SK-N-SH treated with all-trans-retinoic acid at 6 μM for 48 hours (cell line): ENCODE measurements around the gene CPNE5.

Experiments used
- ATAC-seq: fragments of 200-7000 bp; cut with Tn5 transposase; 3 replicates; pipeline ENCODE4 v1.9.1; 2020; ENCODE audit warnings: mild to moderate bottlenecking, moderate library complexity
- ARNTL ChIP-seq: fragments of 450-650 bp; formaldehyde crosslinking; IDR thresholded peaks from 2 replicates; pipeline ENCODE4 v1.5.0; 2020; ENCODE audit warnings: low read depth, mild to moderate bottlenecking, moderate library complexity, borderline replicate concordance
- BACH2 ChIP-seq: fragments of 250-450 bp; sonication (Bioruptor Pico); IDR thresholded peaks from 2 replicates; pipeline ENCODE4 v1.9.0; 2021; ENCODE audit warnings: mild to moderate bottlenecking, borderline replicate concordance
- CSDC2 ChIP-seq: fragments of 250-450 bp; sonication (Bioruptor Pico); IDR thresholded peaks from 2 replicates; pipeline ENCODE4 v1.5.0; 2020; ENCODE audit warnings: mild to moderate bottlenecking, moderate library complexity
- ESRRG ChIP-seq: fragments of 250-450 bp; sonication (Bioruptor Pico); IDR thresholded peaks from 2 replicates; pipeline ENCODE4 v1.6.1; 2021; ENCODE audit warnings: mild to moderate bottlenecking
- GLIS3 ChIP-seq: fragments of 250-450 bp; sonication (Bioruptor Pico); IDR thresholded peaks from 2 replicates; pipeline ENCODE4 v1.5.0; 2020; ENCODE audit warnings: mild to moderate bottlenecking, moderate library complexity
- ISL1 ChIP-seq: fragments of 250-450 bp; sonication (Bioruptor Pico); IDR thresholded peaks from 2 replicates; pipeline ENCODE4 v2.1.2; 2022; ENCODE audit warnings: mild to moderate bottlenecking, moderate library complexity
- OSR1 ChIP-seq: fragments of 250-450 bp; sonication (Bioruptor Pico); IDR thresholded peaks from 2 replicates; pipeline ENCODE4 v1.8.0; 2022; ENCODE audit warnings: moderate library complexity, mild to moderate bottlenecking, inconsistent platforms
- PPARA ChIP-seq: fragments of 250-450 bp; sonication (Bioruptor Pico); IDR thresholded peaks from 2 replicates; pipeline ENCODE4 v1.5.0; 2020; ENCODE audit warnings: mild to moderate bottlenecking, borderline replicate concordance
- RARB ChIP-seq: fragments of 250-450 bp; sonication (Bioruptor Pico); IDR thresholded peaks from 2 replicates; pipeline ENCODE4 v1.8.0; 2021; ENCODE audit warnings: mild to moderate bottlenecking, moderate library complexity
- SNAI2 ChIP-seq: fragments of 250-450 bp; sonication (Bioruptor Pico); IDR thresholded peaks from 2 replicates; pipeline ENCODE4 v1.5.0; 2020; ENCODE audit warnings: mild to moderate bottlenecking, moderate library complexity
- TCF4 ChIP-seq: fragments of 250-450 bp; sonication (Bioruptor Pico); IDR thresholded peaks from 2 replicates; pipeline ENCODE4 v1.8.0; 2021; ENCODE audit warnings: mild to moderate bottlenecking, moderate library complexity, borderline replicate concordance
- TOX ChIP-seq: fragments of 250-450 bp; sonication (Bioruptor Pico); IDR thresholded peaks from 2 replicates; pipeline ENCODE4 v1.8.0; 2021; ENCODE audit warnings: mild to moderate bottlenecking, moderate library complexity, borderline replicate concordance
- ZC3H10 ChIP-seq: fragments of 250-450 bp; sonication (Bioruptor Pico); IDR thresholded peaks from 2 replicates; pipeline ENCODE4 v1.5.1; 2021; ENCODE audit warnings: mild to moderate bottlenecking, moderate library complexity
- ZFP3 ChIP-seq: fragments of 250-450 bp; sonication (Bioruptor Pico); IDR thresholded peaks from 2 replicates; pipeline ENCODE4 v1.5.0; 2020; ENCODE audit warnings: mild to moderate bottlenecking, moderate library complexity
- ZFP30 ChIP-seq: fragments of 450-650 bp; formaldehyde crosslinking; IDR thresholded peaks from 2 replicates; pipeline ENCODE4 v1.5.0; 2022; ENCODE audit warnings: mild to moderate bottlenecking, moderate library complexity
- ZNF565 ChIP-seq: fragments of 450-650 bp; formaldehyde crosslinking; conservative IDR thresholded peaks from 2 replicates; pipeline ENCODE4 v1.5.0; 2020; ENCODE audit warnings: low read depth, mild to moderate bottlenecking, moderate library complexity
- ZNF70 ChIP-seq: fragments of 450-650 bp; formaldehyde crosslinking; IDR thresholded peaks from 2 replicates; pipeline ENCODE4 v1.5.0; 2020; ENCODE audit warnings: mild to moderate bottlenecking, moderate library complexity
- TF ChIP-seq, protein P1 (sequence below): fragments of 250-450 bp; sonication (Bioruptor Pico); IDR thresholded peaks from 2 replicates; pipeline ENCODE4 v1.8.0; 2021; ENCODE audit warnings: low read depth, mild to moderate bottlenecking, moderate library complexity, borderline replicate concordance
- TF ChIP-seq, protein P2 (sequence below): fragments of 250-450 bp; sonication (Bioruptor Pico); IDR thresholded peaks from 2 replicates; pipeline ENCODE4 v1.8.0; 2020; ENCODE audit warnings: mild to moderate bottlenecking, moderate library complexity, borderline replicate concordance
- TF ChIP-seq, protein P3 (sequence below): fragments of 250-450 bp; sonication (Bioruptor Pico); IDR thresholded peaks from 2 replicates; pipeline ENCODE4 v1.5.0; 2020; ENCODE audit warnings: mild to moderate bottlenecking, moderate library complexity
- TF ChIP-seq, protein P4 (sequence below): fragments of 250-450 bp; sonication (Bioruptor Pico); IDR thresholded peaks from 2 replicates; pipeline ENCODE4 v1.5.1; 2020; ENCODE audit warnings: low read depth, mild to moderate bottlenecking, moderate library complexity

Gene CPNE5

DNA sequence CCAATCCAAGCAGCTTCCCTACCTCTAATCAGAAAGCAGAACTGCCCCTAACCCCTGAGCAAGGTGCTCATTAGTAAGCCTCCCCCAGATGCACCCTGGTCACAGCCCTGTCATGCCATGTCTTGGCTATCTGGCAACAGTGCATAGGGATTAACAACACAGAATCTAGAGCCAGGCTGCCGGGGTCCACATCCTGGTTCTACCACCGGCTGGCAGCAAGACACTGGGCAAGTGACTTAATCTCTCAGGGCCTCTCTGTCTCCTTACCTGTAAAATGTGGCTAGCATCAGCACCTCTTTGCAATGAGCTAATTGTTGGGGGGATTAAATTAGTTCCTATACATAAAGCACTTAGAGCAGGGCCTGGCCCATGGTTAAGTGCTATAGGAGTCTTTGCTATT lies 68.1 kb downstream of the CPNE5 start:
- TF ChIP-seq ARNTL (CRISPR knock-in tag) (no peak), ZNF565 (no peak), ZNF70 (CRISPR knock-in tag) (no peak), TOX (no peak), ZFP3 (CRISPR knock-in tag) (no peak), ZC3H10 (CRISPR knock-in tag) (no peak), RARB (CRISPR knock-in tag) (no peak), PPARA (no peak), TCF4 (no peak), GLIS3 (CRISPR knock-in tag) (no peak), BACH2 (CRISPR knock-in tag) (no peak), ZFP30 (CRISPR knock-in tag) (no peak), ISL1 (CRISPR knock-in tag) (no peak), OSR1 (CRISPR knock-in tag) (no peak)
- TF ChIP-seq, protein P1, sequence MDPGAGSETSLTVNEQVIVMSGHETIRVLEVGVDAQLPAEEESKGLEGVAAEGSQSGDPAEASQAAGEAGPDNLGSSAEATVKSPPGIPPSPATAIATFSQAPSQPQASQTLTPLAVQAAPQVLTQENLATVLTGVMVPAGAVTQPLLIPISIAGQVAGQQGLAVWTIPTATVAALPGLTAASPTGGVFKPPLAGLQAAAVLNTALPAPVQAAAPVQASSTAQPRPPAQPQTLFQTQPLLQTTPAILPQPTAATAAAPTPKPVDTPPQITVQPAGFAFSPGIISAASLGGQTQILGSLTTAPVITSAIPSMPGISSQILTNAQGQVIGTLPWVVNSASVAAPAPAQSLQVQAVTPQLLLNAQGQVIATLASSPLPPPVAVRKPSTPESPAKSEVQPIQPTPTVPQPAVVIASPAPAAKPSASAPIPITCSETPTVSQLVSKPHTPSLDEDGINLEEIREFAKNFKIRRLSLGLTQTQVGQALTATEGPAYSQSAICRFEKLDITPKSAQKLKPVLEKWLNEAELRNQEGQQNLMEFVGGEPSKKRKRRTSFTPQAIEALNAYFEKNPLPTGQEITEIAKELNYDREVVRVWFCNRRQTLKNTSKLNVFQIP (CRISPR knock-in tag): no peak
- TF ChIP-seq, protein P2, sequence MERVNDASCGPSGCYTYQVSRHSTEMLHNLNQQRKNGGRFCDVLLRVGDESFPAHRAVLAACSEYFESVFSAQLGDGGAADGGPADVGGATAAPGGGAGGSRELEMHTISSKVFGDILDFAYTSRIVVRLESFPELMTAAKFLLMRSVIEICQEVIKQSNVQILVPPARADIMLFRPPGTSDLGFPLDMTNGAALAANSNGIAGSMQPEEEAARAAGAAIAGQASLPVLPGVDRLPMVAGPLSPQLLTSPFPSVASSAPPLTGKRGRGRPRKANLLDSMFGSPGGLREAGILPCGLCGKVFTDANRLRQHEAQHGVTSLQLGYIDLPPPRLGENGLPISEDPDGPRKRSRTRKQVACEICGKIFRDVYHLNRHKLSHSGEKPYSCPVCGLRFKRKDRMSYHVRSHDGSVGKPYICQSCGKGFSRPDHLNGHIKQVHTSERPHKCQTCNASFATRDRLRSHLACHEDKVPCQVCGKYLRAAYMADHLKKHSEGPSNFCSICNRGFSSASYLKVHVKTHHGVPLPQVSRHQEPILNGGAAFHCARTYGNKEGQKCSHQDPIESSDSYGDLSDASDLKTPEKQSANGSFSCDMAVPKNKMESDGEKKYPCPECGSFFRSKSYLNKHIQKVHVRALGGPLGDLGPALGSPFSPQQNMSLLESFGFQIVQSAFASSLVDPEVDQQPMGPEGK: no peak
- TF ChIP-seq, protein P3, sequence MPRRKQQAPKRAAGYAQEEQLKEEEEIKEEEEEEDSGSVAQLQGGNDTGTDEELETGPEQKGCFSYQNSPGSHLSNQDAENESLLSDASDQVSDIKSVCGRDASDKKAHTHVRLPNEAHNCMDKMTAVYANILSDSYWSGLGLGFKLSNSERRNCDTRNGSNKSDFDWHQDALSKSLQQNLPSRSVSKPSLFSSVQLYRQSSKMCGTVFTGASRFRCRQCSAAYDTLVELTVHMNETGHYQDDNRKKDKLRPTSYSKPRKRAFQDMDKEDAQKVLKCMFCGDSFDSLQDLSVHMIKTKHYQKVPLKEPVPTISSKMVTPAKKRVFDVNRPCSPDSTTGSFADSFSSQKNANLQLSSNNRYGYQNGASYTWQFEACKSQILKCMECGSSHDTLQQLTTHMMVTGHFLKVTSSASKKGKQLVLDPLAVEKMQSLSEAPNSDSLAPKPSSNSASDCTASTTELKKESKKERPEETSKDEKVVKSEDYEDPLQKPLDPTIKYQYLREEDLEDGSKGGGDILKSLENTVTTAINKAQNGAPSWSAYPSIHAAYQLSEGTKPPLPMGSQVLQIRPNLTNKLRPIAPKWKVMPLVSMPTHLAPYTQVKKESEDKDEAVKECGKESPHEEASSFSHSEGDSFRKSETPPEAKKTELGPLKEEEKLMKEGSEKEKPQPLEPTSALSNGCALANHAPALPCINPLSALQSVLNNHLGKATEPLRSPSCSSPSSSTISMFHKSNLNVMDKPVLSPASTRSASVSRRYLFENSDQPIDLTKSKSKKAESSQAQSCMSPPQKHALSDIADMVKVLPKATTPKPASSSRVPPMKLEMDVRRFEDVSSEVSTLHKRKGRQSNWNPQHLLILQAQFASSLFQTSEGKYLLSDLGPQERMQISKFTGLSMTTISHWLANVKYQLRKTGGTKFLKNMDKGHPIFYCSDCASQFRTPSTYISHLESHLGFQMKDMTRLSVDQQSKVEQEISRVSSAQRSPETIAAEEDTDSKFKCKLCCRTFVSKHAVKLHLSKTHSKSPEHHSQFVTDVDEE: no peak
- ATAC-seq: no peak

DNA sequence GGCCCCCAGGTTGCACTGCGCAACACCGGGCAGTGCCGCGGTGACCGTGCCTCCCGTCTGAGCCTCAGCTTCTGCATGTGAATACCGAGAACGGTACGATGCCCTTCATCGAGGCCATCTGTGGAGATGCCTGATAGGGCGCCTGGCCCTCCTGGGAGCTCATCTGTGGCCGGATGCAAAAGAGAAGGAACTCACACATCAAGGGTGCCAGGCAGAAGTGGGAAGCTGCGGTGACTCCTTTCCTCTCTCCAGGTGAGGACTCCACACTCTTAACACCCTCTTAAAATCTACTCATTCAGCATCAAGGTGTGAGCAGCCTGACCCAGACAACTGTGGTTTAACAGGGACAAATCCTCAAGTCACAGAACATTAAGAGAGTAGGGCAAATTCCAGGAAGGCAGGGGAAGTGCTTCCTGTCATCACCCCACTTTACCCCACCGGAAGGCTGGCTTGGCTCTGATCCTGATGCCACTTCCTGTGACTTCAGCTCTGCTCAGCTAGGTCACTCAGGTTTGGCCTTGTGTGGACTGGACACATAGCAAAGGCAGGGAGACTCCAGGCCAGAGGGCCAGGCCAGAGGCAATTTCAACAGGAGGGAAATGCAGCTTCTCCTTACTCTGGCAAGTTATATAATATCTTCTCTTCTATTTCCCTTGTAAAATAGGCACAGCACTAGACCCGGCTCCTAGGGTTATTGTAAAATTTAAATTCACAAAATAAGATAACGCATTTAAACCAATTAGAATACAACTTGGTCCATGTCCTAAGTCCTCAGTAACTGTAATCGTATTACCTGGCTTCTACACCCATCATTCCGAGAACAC lies 69.4 kb downstream of the CPNE5 start:
- peak; percentile 11; the same call in 2 of the 3 replicates for ATAC-seq
- TF ChIP-seq ZNF70 (CRISPR knock-in tag) (no peak), TCF4 (no peak), BACH2 (CRISPR knock-in tag) (no peak), ESRRG (CRISPR knock-in tag) (no peak), ZC3H10 (CRISPR knock-in tag) (no peak), PPARA (no peak), SNAI2 (CRISPR knock-in tag) (no peak)
- TF ChIP-seq, protein P3: no peak

DNA sequence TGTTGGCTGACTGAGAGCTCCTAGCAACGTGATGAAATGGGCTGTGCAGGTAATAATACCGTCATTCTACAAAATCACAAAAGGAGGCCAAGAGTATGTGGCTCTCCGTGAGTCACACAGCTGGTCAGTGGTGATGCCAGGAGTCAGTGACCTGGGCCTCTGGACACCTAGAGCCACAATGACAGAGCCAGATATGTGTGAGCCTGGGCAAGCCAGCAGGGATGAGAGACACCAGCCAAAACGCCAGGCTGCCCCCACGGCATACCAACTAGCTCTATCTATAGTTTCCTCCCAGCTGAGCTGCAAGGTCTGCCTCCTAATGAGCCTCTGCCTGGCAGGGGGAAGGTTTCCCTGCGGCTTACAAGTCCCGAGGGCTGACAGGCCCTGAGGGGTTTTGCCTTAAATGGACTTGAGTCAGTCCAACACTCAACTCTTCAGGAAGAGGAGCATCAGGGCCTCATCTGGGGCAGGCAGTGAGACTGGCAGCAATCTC lies 70.0 kb downstream of the CPNE5 start:
- ATAC-seq: no peak; the same call in 2 of the 3 replicates
- TF ChIP-seq, protein P3: no peak
- no peak for TF ChIP-seq ISL1 (CRISPR knock-in tag)
- no peak for TF ChIP-seq SNAI2 (CRISPR knock-in tag)
- no peak for TF ChIP-seq ZFP3 (CRISPR knock-in tag)
- TF ChIP-seq OSR1 (CRISPR knock-in tag): no peak
- TF ChIP-seq TCF4: no peak
- TF ChIP-seq, protein P4, sequence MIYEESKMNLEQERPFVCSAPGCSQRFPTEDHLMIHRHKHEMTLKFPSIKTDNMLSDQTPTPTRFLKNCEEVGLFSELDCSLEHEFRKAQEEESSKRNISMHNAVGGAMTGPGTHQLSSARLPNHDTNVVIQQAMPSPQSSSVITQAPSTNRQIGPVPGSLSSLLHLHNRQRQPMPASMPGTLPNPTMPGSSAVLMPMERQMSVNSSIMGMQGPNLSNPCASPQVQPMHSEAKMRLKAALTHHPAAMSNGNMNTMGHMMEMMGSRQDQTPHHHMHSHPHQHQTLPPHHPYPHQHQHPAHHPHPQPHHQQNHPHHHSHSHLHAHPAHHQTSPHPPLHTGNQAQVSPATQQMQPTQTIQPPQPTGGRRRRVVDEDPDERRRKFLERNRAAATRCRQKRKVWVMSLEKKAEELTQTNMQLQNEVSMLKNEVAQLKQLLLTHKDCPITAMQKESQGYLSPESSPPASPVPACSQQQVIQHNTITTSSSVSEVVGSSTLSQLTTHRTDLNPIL (CRISPR knock-in tag): no peak
- no peak for TF ChIP-seq ZC3H10 (CRISPR knock-in tag)
- no peak for TF ChIP-seq ESRRG (CRISPR knock-in tag)
- no peak for TF ChIP-seq ZNF70 (CRISPR knock-in tag)
- TF ChIP-seq CSDC2 (CRISPR knock-in tag): no peak
- TF ChIP-seq ZFP30 (CRISPR knock-in tag): no peak
